ENCODE data around the gene ZNF511.
A peak's percentile ranks its signal among the peaks of the same experiment; 100 is the strongest.

The ZNF511 gene

DNA sequence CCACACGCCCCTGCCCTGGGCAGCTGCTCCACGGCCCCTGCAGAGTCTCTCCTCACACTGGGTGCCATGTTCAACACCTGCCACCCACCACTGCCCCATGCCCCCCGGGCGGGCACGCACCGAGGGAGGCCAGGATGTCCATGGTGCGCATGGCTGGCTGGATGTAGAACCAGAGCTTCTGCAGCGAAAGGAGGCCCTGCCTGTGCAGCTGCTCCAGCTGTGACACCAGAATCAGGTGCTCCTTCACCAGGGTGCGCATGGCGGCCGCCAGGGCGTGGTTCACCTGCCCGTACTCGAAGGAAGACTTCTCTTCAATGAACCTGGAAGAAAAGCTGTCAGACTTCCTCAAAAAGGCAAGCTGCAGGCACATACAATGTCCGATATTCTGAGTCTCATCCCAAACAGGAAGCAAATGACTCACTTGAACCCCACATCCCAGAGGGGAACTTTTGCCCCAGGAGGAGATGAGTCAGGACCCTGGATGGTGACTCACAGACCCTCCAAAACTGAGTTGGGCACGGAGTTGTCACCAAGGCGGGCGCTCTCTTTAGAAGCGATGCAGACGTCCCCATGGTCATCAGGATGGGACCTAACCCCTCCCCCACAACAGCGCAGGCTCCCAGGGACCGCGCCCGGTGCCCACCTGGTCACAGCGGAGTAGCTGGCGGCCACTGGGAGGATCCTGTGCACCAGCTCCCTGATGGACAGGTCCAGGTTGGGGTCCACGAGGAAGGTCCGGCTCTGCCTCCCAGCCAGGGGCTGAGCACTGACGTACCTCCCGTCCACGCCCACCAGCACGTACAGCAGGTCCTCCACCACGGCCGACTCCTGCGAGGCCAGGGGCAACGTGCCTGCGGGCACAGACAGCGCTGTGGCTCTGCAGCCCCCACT, 15.6 kb upstream of the ZNF511 start:
- no peak for DNase-seq (ENCODE audit: low spot score)

DNA sequence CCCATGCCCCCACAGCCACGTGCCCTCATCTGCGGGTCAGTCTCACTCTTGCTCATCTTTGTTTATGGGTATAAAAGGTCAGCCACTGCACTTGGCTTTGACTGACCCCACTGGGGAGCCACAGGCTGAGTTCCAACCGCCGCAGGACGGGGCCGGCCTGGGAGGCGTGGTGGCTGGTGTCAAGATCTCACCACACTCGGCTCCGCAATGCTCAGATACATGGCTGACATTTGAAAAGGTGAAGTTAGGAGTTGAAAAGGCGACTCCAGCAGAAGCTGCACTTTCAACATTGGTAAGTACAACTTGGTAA, 14.9 kb upstream of the ZNF511 start:
- DNase-seq (ENCODE audit: low spot score), result no peak

DNA sequence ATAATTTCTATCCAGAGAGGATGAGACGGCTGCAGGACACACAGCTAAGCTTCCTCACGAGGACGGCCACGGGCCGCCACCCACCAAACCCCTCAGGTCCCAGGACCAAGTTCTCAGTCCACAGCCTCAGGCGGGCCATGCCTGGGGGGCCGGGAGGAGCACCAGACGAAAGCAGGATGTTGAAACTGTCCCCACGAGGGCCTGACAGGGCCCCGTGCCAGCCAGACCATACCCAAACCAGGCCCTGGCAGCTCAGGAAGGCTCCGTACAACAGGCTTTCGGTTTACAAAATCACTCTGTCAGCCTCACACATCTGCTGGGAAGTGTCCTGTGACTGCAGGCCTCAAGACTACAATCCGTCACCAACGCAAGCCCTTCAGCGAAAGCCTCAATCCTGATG, 14.5 kb upstream of the ZNF511 start:
- no peak for DNase-seq (ENCODE audit: low spot score)

DNA sequence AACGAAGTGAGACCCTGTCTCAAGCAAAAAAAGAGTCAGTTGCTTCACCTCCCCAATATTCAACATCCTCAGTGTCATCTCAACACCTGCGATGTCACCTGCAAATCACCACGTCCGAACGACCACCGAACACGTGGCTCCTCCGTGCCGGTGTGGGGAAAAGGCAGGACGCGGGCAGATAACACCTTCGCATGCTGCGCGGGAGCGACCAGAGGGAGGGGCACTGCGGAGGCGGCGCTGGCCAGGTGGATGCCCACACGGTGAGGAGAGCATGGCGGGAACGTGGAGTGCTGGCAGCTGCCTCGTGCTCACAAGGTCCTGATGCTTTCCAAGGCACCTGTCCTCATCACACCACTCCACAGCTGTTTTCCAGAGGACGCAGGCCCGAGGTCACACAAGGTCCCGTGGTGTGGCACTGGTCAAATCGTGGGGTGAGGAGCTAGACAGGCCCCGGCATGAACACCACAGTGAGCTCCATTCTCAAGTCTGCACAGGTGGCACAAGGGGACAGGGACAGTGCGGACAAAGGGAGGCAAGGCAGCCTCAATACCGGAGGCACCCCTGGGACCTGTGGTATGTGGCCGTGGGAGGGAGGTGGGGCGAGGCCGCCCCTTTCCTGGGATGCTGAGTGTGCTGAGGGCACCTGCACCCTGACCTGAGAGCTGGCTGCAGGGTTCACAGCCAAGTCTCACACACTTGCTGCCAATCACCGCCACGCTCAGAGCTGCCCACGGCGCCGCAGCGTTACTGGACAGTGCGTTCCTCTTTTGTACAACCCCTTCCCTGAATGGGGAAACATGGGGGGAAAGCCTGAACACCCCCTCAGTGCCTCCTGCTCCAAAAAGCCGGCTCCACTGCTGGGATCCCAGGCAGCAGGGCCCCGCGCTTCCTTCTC, 13.0 kb upstream of the ZNF511 start:
- no peak for DNase-seq (ENCODE audit: low spot score)

DNA sequence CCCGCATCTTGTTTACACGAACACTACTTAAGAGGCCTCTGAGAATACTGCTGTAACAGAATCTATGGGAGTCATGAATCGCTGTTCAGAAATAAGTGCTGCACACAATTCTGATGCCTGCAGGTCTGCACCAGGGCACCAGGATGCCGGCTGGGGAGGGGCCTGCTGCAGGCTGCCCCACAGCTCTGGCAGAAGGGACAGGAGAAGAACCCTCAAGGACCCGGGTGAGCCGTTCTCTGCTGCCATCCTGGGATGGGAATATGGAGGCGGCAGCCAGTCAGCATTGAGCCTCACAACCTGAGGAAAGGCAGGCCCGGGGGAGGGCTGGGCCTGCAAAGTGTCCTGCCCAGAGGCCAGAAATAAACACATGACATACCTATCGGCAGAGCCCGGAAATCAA, 11.2 kb upstream of the ZNF511 start:
- no peak for DNase-seq (ENCODE audit: low spot score)

DNA sequence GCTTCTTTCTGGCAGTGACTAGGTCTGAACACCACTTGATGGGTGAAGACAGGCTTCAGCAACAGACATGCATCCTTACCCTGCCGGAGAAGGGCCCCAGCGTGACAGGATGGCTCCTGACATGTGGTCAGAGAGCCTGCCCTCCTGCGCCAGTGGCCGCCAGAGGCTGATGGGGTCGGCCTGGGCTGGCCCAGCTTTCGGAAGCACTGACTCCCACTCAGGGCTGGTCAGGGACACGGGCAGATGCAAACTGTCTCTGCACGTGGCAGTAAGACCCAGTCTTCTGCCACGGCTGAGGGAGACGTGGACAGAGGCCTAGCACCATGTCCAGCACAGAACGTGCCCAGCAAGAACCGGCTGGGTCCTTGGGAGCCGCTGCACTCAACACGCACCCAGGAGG, 10.2 kb upstream of the ZNF511 start:
- no peak for DNase-seq (ENCODE audit: low spot score)

DNA sequence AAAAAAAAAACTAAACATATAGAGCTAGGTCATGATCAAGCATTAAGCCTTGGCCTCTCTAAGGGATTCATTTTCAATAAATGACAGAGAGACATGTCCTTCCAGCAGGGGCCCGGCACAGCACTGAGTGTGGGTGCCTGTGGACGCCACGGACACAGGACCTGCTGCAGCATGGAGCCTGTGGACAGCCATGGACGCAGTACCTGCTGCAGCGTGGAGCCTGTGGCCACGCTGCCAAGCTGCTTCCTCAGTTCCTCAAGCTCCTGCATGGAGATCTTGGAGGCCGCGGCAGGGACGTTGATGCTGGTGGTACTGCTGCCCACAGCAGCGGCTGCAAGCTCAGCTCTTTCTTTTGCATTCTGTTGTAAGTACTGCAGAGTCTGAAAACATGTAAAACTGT, 9.5 kb upstream of the ZNF511 start:
- no peak for DNase-seq (ENCODE audit: low spot score)

DNA sequence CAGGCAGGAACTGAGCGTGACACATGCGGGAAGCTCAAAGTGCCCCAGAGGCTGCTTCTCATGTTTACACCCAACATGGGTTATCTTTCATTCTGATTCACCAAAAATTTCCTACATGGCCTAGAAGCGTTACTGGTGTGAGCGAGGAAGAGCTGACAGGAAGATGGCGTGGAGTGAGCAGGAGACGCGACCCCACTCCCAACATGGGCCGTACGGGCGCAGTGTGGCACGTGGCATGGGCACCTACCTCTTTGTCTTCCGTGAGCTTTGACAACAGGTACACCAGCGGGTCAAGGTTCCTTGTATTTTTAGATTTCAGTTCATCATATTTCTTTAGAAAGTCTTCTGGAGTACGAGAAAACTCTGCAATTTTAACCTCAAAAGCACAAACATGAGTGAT, 9.0 kb upstream of the ZNF511 start:
- DNase-seq (ENCODE audit: low spot score), result no peak

DNA sequence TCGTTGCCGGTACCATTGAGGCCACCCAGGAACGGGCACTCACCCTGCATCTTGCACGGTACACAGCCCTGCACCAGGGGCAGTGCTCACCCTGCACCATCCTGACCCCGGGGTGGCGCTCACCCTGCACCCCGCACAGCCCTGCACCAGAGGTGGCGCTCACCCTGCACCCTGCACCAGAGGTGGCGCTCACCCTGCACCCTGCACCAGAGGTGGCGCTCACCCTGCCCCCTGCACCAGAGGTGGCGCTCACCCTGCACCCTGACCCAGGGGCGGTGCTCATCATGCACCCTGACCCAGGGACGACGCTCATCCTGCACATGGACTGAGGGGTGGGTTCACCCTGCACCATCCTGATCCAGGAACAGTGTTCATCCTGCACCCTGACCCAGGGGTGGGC, 6.5 kb upstream of the ZNF511 start:
- DNase-seq (ENCODE audit: low spot score), result no peak

DNA sequence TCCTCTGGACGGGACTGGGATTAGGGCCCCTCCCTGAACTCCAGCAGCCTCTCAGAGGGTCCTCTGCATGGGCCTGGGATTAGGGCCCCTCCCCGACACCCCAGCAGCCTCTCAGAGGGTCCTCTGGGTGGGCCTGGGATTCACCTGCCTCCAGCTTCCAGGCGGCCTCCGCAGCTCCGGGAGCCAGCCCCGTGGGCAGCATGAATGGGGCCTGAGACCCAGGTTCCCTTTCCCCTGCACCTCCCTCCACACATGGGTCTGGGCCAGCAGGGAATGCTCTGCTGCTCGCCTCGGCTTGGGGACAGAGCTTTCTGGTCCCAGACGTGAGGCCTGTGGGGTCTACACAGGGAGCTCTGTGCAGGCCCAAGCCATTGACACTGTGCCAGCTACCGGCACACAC, 5.5 kb upstream of the ZNF511 start:
- DNase-seq (ENCODE audit: low spot score), result no peak

DNA sequence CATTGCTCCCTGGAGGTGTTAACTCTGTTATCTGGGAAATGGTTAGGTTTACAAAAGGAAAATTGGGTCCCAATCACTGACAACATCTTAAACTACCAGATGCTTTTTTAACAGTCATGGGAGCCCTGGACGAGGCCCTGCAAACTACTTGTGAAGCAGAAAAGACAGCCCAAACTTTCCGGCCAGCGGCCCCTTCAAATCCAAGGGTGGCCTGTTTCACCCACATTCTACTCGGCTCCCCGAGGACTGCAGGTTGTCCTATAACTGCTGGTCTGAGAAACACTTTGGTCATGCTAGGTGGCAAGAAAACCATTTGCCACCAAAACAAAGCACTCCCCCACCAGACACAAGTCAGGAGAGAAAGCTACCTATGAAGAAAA, 2.6 kb upstream of the ZNF511 start:
- DNase-seq (ENCODE audit: low spot score), result no peak

DNA sequence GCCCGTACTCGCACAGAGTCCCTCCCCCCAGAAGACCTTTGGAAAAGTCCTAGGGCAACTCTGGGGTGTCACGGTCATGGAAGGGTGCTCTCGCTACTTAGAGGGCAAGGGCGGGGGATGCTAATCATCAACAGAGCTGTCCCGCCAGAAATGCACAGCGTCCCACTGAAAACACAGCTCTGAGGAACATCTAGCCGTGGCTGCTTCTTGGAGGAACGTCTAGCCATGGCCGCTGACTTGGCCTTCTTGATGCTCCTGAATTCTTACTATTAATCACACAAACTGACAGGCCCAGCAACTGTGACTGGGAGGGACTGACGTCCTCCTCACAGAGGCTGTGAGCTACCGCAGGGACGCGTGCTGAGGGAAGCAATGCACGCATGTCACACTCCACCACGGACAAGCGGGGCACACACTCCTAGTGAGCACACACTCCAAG, 1.8 kb upstream of the ZNF511 start:
- DNase-seq (ENCODE audit: low spot score), result no peak

DNA sequence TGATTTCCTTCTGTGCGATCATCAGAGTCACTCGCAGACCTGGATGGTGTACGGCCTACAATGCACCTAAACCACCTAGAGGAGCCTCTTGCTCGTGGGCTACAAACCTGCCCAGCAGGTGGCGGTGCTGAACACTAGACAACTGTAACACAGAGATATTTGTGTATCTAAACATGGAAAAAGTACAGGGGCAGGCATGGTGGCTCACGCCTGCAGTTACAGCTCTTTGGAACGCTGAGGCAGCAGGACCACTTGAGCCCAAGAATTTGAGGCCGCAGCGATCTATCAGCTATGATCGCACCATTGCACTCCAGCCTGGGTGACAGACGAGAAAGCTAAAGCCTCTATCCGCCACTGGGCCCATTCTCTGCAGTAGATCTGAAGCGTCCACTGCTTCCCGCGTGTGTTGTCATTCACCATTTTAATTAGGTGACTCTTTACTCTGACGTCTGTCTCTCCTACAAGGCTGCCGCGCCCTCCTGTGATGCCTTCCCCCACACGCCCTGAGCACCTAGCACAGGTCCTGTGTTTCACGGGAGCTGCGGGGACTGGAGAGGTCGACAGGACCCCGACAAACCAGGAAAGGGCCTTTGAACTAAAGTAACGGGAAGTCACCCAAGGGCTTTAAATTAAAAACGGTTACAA, 816 bp upstream of the ZNF511 start:
- no peak for DNase-seq (ENCODE audit: low spot score)

DNA sequence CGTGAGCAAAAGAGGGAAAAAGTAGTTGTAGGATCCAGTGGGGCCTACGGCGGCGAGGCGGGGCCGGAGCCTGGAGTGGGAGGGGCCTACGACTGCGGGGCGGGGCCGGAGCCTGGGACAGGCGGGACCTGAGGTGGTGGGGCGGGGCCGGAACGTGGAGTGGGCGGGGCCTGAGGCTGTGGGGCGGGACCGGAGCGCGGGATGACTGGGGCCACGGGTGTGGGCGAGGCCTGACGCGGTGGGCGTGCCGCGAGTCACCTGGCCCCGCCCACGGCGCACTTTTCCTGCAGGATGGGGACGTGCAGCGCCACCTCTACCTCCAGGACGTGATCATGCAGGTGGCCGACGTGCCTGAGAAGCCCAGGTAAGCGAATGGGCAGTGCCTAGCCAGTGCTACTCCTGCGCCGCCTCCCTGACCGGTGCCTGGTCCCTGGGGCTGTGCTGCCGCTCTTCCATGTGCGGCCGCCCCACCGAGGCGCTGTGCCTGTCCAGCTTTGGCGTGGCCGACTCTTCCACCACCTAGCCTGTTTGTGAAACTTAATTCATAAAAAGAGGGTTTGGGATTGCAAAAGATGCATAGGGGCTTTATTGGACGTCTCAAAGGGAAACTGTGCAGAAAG, 496 bp downstream of the ZNF511 start:
- DNase-seq (ENCODE audit: low spot score), result peak; percentile 93

DNA sequence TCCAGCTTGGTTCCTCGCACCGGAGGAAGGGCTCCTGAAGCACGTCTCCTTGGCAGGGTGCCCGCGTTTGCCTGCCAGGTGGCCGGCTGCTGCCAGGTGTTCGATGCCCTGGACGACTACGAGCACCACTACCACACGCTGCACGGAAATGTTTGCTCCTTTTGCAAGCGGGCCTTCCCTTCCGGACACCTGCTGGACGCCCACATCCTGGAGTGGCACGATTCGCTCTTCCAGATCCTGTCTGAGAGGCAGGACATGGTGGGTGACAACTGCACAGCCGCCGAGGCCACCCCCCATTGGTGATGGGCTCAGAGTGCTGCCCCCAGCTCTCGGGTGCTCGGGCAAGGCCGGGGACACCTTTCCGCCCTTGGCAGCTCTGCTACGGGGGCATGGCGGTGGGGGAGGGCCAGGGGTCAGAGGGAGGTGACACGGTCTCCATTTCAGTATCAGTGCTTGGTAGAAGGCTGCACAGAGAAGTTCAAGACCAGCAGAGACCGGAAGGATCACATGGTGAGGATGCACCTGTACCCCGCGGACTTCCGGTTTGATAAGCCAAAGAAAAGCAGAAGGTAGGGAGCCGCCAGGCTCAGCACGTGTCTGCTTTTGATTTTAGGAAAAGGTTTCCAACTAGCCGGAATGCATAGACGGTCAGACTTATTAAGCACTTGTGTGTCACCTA, 1.1 kb downstream of the ZNF511 start:
- no peak for DNase-seq (ENCODE audit: low spot score)

DNA sequence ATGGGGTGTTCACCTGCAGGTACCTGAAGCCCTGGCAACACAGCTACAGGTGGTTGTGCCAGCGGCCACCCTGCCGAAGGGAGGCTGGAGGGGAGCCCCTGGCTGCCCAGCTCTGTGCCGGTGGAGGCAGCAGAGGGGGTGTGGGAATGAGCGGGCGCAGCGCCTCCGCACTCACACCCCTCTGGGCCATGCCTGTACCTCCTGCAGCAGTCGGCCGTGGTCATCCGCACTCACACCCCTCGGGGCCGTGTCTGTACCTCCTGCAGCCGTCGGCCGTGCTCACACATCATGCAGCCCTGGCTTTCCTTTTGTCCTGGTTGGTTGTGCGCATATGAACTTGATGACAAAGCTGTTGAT, 1.7 kb downstream of the ZNF511 start:
- no peak for DNase-seq (ENCODE audit: low spot score)

DNA sequence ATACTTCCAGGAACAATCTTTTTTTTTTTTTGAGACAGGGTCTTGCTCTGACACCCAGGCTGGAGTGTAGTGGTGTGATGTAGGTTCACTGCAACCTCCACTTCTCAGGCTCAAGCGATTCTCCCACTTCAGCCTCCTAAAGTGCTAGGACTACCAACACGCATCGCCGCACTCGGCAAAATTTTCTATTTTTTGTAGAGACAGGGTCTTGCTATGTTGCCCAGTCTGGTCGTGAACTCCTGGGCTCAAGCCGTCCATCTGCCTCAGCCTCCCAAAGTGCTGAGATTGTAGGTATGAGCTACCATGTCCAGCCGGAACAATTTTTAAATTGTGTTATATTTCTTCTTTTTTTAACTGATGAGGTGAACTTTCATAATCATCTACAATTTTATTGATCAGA, 2.1 kb downstream of the ZNF511 start:
- no peak for DNase-seq (ENCODE audit: low spot score)

DNA sequence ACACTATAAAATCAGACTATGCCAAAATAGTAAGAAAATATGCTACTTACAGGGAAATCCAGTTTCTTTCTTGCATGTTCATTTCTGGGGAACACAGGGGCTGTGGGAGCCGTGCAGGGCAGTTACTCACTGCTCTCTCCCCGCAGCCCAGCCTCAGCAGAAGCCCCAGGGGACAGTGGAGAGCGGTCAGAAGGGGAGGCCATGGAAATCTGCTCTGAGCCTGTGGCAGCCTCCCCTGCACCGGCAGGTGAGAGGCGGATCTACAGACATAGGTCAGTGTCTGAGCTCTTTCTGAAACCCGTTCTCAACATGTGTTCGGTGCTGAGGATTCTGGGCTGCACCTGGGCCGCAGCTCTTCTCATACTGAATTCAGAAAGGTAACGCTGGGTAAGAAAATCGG, 2.9 kb downstream of the ZNF511 start:
- DNase-seq (ENCODE audit: low spot score), result no peak

DNA sequence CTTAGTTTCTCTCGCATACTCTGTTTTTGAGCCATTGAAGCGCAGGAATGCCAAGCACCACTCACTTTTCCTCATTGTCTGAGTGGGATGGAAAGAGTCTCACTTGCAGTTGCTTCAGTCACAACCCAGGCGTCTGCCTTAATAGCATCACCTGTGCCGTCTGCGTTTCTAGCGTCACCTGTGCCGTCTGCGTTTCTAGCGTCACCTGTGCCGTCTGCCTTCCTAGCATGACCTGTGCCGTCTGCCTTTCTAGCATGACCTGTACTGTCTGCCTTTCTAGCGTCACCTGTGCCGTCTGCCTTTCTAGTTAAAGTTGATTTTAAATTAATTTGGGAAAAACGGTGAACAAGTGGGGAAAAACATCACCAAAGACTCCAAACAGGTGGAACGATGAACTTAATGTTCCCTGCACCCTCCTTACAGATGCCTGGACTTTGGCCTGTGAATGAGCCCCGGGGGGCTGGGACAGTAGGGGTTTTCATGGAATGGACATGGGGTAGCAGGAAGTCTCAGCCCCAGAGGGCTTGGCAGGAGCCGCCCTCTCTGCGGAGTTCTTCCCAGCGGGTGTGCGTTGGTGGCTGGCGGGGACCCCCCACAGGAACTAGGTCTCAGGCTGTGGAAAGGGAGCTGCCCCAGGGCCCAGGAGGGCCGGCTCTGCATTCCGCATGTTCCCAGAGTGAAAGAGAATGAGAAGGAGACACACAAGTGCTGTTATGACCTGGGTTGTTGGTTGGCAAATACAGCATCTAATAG, 3.5 kb downstream of the ZNF511 start:
- DNase-seq (ENCODE audit: low spot score), result no peak

DNA sequence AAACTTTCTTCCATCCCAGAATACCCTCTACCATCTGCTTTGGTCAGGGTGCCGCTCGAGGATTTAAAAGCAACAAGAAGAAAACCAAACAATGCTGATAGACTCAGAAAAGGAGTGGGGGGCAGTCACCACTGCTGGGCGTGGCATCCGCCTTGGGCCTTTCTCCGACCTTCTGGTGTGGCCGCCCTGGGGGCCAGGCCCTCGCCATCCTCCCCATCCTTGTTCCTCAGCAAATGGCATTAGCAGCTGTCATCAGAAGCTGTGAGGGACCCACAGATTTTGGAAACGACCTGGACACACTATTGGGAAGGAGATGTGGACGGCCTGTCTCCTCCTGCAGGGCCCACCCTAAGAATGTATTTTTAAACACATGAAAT, 4.0 kb downstream of the ZNF511 start:
- no peak for DNase-seq (ENCODE audit: low spot score)

DNA sequence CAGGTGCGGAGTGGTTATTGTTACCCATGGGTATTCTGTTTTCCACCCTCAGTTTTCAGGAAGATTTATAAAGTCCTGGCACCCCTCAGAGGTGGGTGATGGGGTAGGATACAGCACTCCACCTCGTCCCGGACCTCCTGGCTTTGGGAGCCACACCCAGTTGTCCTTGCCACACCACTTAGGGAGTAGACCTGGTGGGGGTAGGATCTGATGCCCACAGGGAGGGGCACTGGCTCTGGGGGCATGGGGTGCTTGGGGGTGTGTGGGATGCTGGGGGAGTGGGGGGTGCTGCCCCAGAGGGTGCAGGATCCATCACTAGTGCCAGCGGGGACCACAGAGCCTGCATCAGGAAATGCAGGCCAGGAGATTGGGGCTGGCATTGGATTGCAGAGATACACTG, 4.5 kb downstream of the ZNF511 start:
- no peak for DNase-seq (ENCODE audit: low spot score)

All from left forelimb (tissue), 1 donor.